GM12891 (cell line): ENCODE measurements around the gene ZBTB38. TPM values are rescaled to one million over a fixed set of nuclear protein-coding genes. Genes with fewer than 3 reads are reported as not detected.

Experiments
- DNase-seq: peaks from one replicate; pipeline ENCODE4 v3.0.0; 2011; ENCODE audit warnings: low spot score; ENCODE audit not compliant: insufficient read length
- FAIRE-seq: peaks from 2 replicates; lab custom pipeline; 2011; peaks lifted over from hg19 to GRCh38; lab: Jason Lieb, UNC
- PAX5 ChIP-seq: IDR thresholded peaks from 2 replicates; pipeline ENCODE4 v1.6.1; 2011; ENCODE audit warnings: low read length, moderate library complexity, mild to moderate bottlenecking; ENCODE audit not compliant: insufficient read depth, severe bottlenecking
- POLR2A ChIP-seq: IDR thresholded peaks from 2 replicates; pipeline ENCODE4 v1.6.1; 2011; ENCODE audit warnings: low read depth, low read length, control low read depth
- POLR2AphosphoS5 ChIP-seq: IDR thresholded peaks from 2 replicates; pipeline ENCODE4 v1.6.1; 2011; ENCODE audit warnings: low read depth, low read length, control low read depth
- POU2F2 ChIP-seq: IDR thresholded peaks from 2 replicates; pipeline ENCODE4 v1.6.1; 2011; ENCODE audit warnings: low read depth, mild to moderate bottlenecking, control low read depth, low read length, moderate library complexity
- SPI1 ChIP-seq: IDR thresholded peaks from 2 replicates; pipeline ENCODE4 v1.6.1; 2011; ENCODE audit warnings: low read depth, low read length, control low read depth
- TAF1 ChIP-seq: IDR thresholded peaks from 2 replicates; pipeline ENCODE4 v1.6.1; 2011; ENCODE audit warnings: low read depth, low read length, control low read depth
- polyA plus RNA-seq: library from polyadenylated mRNA; unstranded; fragments of >200 nt; gene quantifications from one replicate; pipeline ENCODE4 v1.2.1, GENCODE V29; 2012; ENCODE audit warnings: low read depth, missing spikeins, inconsistent platforms; ENCODE audit not compliant: missing spikeins

ZBTB38 gene, protein sequence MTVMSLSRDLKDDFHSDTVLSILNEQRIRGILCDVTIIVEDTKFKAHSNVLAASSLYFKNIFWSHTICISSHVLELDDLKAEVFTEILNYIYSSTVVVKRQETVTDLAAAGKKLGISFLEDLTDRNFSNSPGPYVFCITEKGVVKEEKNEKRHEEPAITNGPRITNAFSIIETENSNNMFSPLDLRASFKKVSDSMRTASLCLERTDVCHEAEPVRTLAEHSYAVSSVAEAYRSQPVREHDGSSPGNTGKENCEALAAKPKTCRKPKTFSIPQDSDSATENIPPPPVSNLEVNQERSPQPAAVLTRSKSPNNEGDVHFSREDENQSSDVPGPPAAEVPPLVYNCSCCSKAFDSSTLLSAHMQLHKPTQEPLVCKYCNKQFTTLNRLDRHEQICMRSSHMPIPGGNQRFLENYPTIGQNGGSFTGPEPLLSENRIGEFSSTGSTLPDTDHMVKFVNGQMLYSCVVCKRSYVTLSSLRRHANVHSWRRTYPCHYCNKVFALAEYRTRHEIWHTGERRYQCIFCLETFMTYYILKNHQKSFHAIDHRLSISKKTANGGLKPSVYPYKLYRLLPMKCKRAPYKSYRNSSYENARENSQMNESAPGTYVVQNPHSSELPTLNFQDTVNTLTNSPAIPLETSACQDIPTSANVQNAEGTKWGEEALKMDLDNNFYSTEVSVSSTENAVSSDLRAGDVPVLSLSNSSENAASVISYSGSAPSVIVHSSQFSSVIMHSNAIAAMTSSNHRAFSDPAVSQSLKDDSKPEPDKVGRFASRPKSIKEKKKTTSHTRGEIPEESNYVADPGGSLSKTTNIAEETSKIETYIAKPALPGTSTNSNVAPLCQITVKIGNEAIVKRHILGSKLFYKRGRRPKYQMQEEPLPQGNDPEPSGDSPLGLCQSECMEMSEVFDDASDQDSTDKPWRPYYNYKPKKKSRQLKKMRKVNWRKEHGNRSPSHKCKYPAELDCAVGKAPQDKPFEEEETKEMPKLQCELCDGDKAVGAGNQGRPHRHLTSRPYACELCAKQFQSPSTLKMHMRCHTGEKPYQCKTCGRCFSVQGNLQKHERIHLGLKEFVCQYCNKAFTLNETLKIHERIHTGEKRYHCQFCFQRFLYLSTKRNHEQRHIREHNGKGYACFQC (N-terminal part only)
- polyA plus RNA-seq: 10.7 TPM

DNA sequence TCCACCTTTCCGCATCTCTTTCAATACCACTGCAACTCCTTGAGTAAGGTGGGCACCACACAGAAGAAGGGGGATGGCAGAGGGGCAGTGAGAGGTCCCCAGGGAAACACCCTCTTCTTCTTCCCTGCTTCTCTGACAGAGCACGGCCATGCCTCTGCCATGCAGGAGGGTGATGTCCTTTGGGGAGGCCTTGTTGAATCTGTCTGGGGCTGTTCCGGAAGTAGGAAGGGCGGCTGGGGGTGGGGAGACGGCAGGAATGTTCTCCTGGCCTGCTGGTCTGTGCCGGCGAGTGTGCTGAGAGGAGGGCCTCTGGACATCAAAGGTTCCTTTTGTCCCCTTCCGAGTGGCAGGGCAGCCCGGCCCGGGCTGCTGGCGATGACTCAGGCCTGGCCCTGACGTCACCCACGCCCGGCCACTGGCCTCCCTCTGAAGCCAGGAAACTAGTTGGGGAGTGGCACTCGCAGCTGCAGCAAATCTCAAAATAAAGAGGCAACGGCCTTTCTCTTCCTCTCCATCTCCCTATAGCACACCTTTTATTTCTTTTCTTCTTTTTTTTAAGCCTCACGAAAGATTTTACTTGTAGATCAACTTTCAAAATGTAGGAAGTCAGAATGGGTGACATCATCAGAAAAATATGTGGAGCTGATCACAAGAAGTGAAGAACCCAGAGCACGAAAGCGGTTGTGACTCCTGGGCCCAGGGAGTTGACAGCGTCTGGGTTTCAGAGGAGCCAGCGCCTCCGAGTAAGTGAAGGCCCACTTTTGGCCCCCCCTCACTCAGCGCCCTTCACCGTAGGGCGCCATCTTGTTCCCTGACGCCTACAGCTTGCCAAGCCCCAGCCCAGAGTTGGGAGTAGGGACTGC, at the start of gene ZBTB38:
Gene ZBTB38, plus strand, starts transcription at position 443 of the 863 bp plus-strand sequence. CDS start 73,885 bp downstream, outside the sequence.
- TF ChIP-seq POLR2AphosphoS5: no peak
- no peak for TF ChIP-seq PAX5
- no peak for TF ChIP-seq TAF1
- TF ChIP-seq POU2F2: no peak
- no peak for TF ChIP-seq SPI1
- no peak for TF ChIP-seq POLR2A
- DNase-seq (no peak), FAIRE-seq (no peak)

DNA sequence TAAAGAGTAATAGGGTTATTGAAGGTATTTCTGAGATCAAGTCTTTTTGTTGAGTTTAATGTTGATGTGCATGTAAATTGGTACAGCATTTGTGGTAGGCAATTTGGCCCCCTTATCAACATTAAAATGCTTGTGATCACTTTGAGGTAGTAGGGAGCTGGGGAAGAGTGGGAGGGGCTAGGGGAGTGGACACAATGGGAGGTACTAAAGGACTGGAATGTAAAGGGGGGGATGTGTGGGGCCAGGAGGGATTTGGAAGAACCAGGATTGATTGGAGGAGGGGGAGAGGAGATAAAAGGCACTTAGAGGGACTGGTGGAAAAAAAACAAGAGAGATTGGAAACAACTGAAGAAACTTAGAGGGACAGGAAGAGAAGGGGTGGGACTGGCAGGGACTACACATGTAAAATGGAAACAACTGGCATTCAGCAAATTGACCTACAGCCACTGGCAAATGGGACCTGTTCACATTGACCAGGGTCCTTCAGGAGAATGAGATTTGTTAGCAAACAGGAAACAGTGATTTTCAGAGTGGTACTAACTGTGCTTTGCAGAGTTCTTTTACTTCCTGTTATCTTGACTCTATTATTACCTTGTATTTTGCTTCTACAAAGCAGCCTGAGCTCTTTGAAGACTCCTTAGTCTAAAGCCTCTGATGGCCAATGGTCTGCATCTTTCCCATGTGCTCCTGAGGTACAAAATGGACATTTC, 47.8 kb upstream of the ZBTB38 start:
- TF ChIP-seq PAX5: no peak
- no peak for TF ChIP-seq SPI1
- no peak for TF ChIP-seq POLR2AphosphoS5
- no peak for TF ChIP-seq TAF1
- TF ChIP-seq POLR2A: no peak
- TF ChIP-seq POU2F2: no peak
- peak; percentile 66 for FAIRE-seq
- no peak for DNase-seq

DNA sequence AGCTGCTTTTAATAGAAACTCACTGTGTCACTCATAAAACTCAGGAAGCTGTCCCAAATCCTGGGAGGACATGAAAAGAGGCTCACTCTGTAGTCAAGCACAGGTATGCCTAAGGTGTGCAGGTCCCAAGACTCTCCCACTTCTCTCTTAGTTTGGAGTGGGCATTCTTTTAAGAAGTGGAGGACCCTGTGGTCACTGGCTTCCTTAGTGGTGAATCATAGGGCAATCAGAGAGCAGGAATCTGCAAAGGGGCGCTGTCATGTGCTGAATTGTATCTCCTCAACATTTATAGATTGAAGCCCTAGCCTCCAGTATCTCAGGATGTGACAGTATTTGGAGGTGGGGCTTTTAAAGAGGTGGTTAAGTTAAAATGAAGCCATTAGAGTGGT, 47.2 kb upstream of the ZBTB38 start:
- no peak for TF ChIP-seq POLR2A
- TF ChIP-seq TAF1: no peak
- TF ChIP-seq POU2F2: no peak
- no peak for TF ChIP-seq PAX5
- no peak for TF ChIP-seq POLR2AphosphoS5
- TF ChIP-seq SPI1: no peak
- DNase-seq (no peak), FAIRE-seq (no peak)

DNA sequence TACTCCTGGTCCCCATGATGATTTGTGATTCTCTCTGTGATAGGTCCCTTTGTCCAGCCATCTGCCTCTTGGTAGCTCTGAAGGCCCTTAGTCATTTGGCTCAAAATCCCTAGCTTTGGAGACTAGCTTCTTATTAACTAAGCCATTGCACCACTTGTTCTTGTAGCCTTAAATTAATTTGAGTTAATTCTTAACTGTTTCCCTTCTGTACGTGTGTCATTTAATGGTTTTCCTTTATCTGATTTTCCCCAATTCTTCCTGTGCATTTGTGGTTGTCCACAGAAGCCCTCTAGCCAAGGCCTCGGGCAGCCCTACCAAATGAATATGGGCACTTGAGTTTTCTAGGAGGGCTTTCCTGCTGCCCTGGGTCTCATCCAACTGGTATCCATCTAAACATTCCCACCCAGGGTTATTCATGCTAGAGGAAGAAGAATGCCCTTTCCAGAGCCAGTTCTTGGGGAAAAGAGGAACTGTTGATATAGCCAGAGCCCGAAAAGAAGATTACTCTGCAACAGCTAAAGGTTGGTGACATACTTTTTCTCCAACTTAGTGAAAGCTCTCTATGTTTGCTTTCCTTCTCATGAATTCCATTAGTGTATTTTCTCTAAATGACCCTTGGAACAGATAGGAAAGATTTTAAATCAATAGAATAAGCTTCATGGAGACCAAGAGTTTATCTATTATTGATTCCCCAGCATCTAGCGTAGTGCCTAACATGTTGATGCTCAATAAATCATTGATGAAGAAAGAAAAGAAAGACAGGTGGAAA, 44.2 kb upstream of the ZBTB38 start:
- TF ChIP-seq PAX5: no peak
- TF ChIP-seq POLR2AphosphoS5: no peak
- no peak for TF ChIP-seq TAF1
- TF ChIP-seq POLR2A: no peak
- TF ChIP-seq SPI1: no peak
- TF ChIP-seq POU2F2: no peak
- DNase-seq (no peak), FAIRE-seq (no peak)

DNA sequence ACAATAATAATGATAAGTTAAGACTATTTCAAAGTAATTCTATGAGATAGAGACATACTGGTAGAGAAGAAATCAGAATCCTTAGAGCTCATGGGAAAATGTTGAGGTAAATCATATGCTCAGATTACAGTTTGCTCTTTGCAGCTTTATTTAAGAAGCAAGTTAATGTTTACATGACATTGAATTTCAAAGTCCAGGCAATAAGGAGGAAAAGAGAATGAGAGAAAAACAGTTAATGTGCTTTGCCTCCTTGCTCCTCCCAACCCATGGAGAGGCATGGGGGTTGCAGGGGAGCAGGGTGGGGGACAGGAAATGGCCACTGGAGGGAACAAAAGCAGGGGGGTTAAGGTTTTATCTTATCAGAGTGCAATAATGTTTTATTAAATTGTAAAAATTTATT, 42.2 kb upstream of the ZBTB38 start:
- FAIRE-seq (no peak), DNase-seq (no peak)
- no peak for TF ChIP-seq POLR2AphosphoS5
- TF ChIP-seq POU2F2: no peak

DNA sequence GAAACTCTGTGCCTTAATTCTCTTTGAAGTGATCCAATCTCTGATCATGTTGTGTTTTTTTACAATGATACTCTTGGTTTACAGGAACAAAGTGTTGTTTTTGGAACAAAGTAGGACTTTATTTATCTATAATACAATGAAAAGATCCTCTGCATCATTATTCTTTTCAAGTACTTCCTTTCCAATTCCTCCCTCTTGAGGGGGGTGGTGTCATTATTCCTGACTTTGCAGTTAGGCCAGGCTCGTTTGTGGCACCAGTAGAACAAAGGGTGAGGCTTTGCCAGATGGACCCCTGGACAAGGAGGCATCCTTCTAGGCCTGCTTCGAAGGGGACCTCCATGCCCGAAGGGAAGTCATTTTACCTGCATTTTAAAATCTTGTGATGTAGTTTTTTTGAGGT, 41.7 kb upstream of the ZBTB38 start:
- no peak for DNase-seq
- TF ChIP-seq POLR2AphosphoS5: no peak
- TF ChIP-seq PAX5: no peak
- TF ChIP-seq POU2F2: no peak
- no peak for FAIRE-seq

DNA sequence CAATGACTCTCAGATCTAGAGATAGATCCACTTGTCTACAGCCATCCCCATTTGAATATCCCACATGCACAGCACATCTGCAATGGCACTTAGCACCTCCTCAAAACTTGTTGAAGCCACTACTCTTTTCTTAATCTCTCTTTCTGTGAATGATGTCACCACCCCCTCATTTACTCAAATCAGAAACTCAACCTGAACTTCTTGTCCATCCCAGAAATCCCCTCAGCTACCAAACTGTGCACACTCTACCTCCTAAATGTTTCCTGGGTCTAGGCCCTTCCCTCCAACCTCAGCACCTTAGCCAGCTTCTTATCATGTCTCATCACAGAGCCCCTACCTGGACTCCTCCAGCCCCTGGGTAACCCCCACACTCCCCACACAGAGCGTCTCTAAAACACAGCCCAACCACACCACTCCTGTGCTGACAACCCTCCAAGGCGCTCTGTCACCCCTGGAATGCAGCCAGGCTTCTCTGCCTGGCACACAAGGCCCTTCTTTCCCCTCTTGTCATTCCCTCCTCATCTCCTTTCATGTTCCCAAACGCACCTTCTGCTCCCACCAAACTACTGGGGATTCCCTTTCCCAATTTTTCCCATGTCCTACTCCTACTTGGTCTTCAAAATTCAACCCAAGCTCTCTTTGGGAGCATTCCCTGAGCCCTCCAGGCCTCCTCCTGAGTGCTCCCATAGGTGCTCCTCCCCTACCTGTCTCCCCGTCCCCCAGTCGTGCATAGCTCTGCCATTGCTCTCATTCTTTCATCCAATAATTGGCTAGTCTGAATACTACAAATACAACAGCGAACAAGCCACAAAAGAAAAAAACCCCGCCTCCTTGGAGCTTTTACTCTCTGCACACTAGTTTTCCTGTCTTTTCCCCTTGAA, 39.8 kb upstream of the ZBTB38 start:
- DNase-seq (no peak), FAIRE-seq (peak; percentile 5)
- TF ChIP-seq SPI1 (no peak), PAX5 (no peak), POU2F2 (0 out of 2 replicates have a peak, but pooled peaks have one; percentile 13), POLR2A (no peak), TAF1 (0 out of 2 replicates have a peak, but pooled peaks have one; percentile 16), POLR2AphosphoS5 (no peak)
